ENCODE results near the gene UQCC3.

GRCh38 chr11:62682518-62682917 lies 11.0 kb downstream of the UQCC3 start:
- no peak for TF ChIP-seq CTCF (IDR thresholded peaks at IDR 0.05)
- TF ChIP-seq POLR2A (IDR thresholded peaks at IDR 0.05): no peak
